K562 (cell line): ENCODE data around the gene PIH1D1. TPM values are rescaled to one million over a fixed set of nuclear protein-coding genes. Genes with fewer than 3 reads are reported as not detected.

ENCODE experiments used
- ATF1 ChIP-seq, 2 experiments: fragments of 450-650 bp in 1 of 2; IDR thresholded peaks; 2 replicates each; pipeline ENCODE4 v1.6.1; 2016; ENCODE audit warnings: missing compliant biosample characterization in 1 of 2, missing genetic modification characterization in 1 of 2
- ELF2 ChIP-seq: fragments of 250-450 bp; sonication (Bioruptor Pico); IDR thresholded peaks from 2 replicates; pipeline ENCODE4 v1.5.0; 2021; ENCODE audit warnings: mild to moderate bottlenecking
- EP400 ChIP-seq: fragments of 450-650 bp; IDR thresholded peaks from 2 replicates; pipeline ENCODE4 v1.6.1; 2017; ENCODE audit warnings: antibody characterized with exemption, mild to moderate bottlenecking, moderate library complexity
- HDAC1 ChIP-seq, 2 experiments: fragments of 450-650 bp; IDR thresholded peaks; 2 replicates each; pipeline ENCODE4 v1.6.1; 2016 to 2017; ENCODE audit warnings: inconsistent platforms in 1 of 2, mild to moderate bottlenecking in 1 of 2, moderate library complexity in 1 of 2
- MXI1 ChIP-seq: IDR thresholded peaks from 2 replicates; pipeline ENCODE4 v1.6.1; 2011; ENCODE audit warnings: low read depth, mild to moderate bottlenecking, improper control_type of control experiment, low read length
- NFIC ChIP-seq: fragments of 450-650 bp; IDR thresholded peaks from 2 replicates; pipeline ENCODE4 v1.6.1; 2017; ENCODE audit warnings: mild to moderate bottlenecking, inconsistent platforms
- NFIX ChIP-seq: fragments of 250-450 bp; sonication (Bioruptor Pico); IDR thresholded peaks from 2 replicates; pipeline ENCODE4 v1.4.0; 2020; ENCODE audit warnings: low read depth, mild to moderate bottlenecking, moderate library complexity
- PCBP1 ChIP-seq: fragments of 200-400 bp; formaldehyde crosslinking; IDR thresholded peaks from 2 replicates; pipeline ENCODE4 v1.6.1; 2018; ENCODE audit warnings: mild to moderate bottlenecking, low read depth, low read length; ENCODE audit not compliant: poor library complexity, severe bottlenecking
- RBFOX2 ChIP-seq: fragments of 200-400 bp; formaldehyde crosslinking; IDR thresholded peaks from 2 replicates; pipeline ENCODE4 v1.6.1; 2017; ENCODE audit warnings: low read depth, mild to moderate bottlenecking, low read length, moderate library complexity
- TAF9B ChIP-seq: fragments of 450-650 bp; IDR thresholded peaks from 2 replicates; pipeline ENCODE4 v1.6.1; 2018; ENCODE audit warnings: mild to moderate bottlenecking; ENCODE audit not compliant: partially characterized antibody
- ZBTB33 ChIP-seq: sonication (generic); formaldehyde crosslinking; IDR thresholded peaks from 2 replicates; pipeline ENCODE4 v1.8.1; 2023; ENCODE audit warnings: mild to moderate bottlenecking, missing genetic modification reagents
- ZNF696 ChIP-seq: fragments of 250-450 bp; sonication (Bioruptor Pico); conservative IDR thresholded peaks from 2 replicates; pipeline ENCODE4 v1.4.0; 2020; ENCODE audit warnings: mild to moderate bottlenecking, moderate library complexity
- polyA plus RNA-seq, 8 experiments: library from polyadenylated mRNA; depleted of rRNA in 4 of 8; stranded (reverse) in 5 of 8; unstranded in 3 of 8; fragments of >200 nt; fragmentation: Nextera tagmentation in 2 of 8; fragmentation: Illumina TruSeq in 1 of 8; extraction: Ambion mirVana in 2 of 8; extraction: Trizol in 1 of 8; gene quantifications; 2 replicates each; pipeline versions ENCODE4 v1.2.1 to v1.2.3, GENCODE V29; 2011 to 2014; ENCODE audit warnings: inconsistent platforms in 1 of 8, missing spikeins in 1 of 8
- total RNA-seq, 7 experiments: library from RNA; depleted of rRNA in 6 of 7; stranded (reverse); fragments of >200 nt in 6 of 7; fragmentation: Illumina TruSeq in 2 of 7; extraction: Trizol in 2 of 7; gene quantifications; 2 replicates each; pipeline versions ENCODE4 v1.2.1 to v1.2.3, GENCODE V29; 2011 to 2021; ENCODE audit warnings: low replicate concordance in 1 of 7
- TF ChIP-seq, protein P1 (sequence below), 2 experiments: IDR thresholded peaks; 2 replicates each; pipeline ENCODE4 v1.6.1; 2011; ENCODE audit warnings: borderline replicate concordance in 1 of 2, control low read depth in 1 of 2, low read depth in 1 of 2, low read length in 1 of 2, mild to moderate bottlenecking in 1 of 2, mixed read lengths in 1 of 2, moderate library complexity in 1 of 2; ENCODE audit not compliant: insufficient read depth in 1 of 2, insufficient read length in 1 of 2, poor library complexity in 1 of 2, severe bottlenecking in 1 of 2; ENCODE audit errors: extremely low read depth in 1 of 2
- TF ChIP-seq, protein P2 (sequence below): sonication (generic); formaldehyde crosslinking; IDR thresholded peaks from 2 replicates; pipeline ENCODE4 v1.8.1; 2023; ENCODE audit warnings: mild to moderate bottlenecking, missing genetic modification reagents, moderate library complexity
- TF ChIP-seq, protein P3 (sequence below): sonication (generic); formaldehyde crosslinking; IDR thresholded peaks from 2 replicates; pipeline ENCODE4 v1.8.0; 2022; ENCODE audit warnings: mild to moderate bottlenecking, missing genetic modification reagents
- TF ChIP-seq, protein P4 (sequence below): fragments of 250-450 bp; sonication (Bioruptor Pico); IDR thresholded peaks from 2 replicates; pipeline ENCODE4 v1.8.0; 2021; ENCODE audit warnings: moderate library complexity, mild to moderate bottlenecking, inconsistent platforms
- TF ChIP-seq, protein P5 (sequence below): fragments of 250-450 bp; sonication (Bioruptor Pico); IDR thresholded peaks from 2 replicates; pipeline ENCODE4 v1.8.0; 2022; ENCODE audit warnings: inconsistent platforms

Gene PIH1D1
- total and polyA plus RNA-seq, 9 of the 15 experiments (the other 6 are each of a cell fraction or from before 2014, with no cell fraction given), result 26.5 to 224 (median 137) TPM

- peak; percentile 45 for TF ChIP-seq EP400
- TF ChIP-seq, protein P1, sequence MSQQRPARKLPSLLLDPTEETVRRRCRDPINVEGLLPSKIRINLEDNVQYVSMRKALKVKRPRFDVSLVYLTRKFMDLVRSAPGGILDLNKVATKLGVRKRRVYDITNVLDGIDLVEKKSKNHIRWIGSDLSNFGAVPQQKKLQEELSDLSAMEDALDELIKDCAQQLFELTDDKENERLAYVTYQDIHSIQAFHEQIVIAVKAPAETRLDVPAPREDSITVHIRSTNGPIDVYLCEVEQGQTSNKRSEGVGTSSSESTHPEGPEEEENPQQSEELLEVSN (IDR thresholded peaks at IDR 0.05; ENCODE audit: borderline replicate concordance in 1 of 2, extremely low read depth in 1 of 2, insufficient read depth in 1 of 2, insufficient read length in 1 of 2, low read depth in 1 of 2, low read length in 1 of 2, poor library complexity in 1 of 2, severe bottlenecking in 1 of 2), result peak in 1 of 2 experiments; percentile 35
- peak; percentile 66 for TF ChIP-seq RBFOX2
- TF ChIP-seq, protein P2, sequence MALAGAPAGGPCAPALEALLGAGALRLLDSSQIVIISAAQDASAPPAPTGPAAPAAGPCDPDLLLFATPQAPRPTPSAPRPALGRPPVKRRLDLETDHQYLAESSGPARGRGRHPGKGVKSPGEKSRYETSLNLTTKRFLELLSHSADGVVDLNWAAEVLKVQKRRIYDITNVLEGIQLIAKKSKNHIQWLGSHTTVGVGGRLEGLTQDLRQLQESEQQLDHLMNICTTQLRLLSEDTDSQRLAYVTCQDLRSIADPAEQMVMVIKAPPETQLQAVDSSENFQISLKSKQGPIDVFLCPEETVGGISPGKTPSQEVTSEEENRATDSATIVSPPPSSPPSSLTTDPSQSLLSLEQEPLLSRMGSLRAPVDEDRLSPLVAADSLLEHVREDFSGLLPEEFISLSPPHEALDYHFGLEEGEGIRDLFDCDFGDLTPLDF (CRISPR knock-in tag), result peak; percentile 37; the same call in 1 of the 2 replicates
- TF ChIP-seq PCBP1, result no peak
- no peak for TF ChIP-seq NFIX (CRISPR knock-in tag)
- no peak for TF ChIP-seq TAF9B
- no peak for TF ChIP-seq ATF1 (CRISPR knock-in tag; IDR thresholded peaks at IDR 0.05)
- TF ChIP-seq ATF1 (tag; IDR thresholded peaks at IDR 0.05), result peak; percentile 36; the same call in 1 of the 2 replicates
- TF ChIP-seq, protein P3, sequence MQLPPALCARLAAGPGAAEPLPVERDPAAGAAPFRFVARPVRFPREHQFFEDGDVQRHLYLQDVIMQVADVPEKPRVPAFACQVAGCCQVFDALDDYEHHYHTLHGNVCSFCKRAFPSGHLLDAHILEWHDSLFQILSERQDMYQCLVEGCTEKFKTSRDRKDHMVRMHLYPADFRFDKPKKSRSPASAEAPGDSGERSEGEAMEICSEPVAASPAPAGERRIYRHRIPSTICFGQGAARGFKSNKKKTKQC (CRISPR knock-in tag), result no peak
- peak; percentile 13; the same call in 1 of the 2 replicates for TF ChIP-seq NFIC
- peak; percentile 88 for TF ChIP-seq MXI1
- TF ChIP-seq ZBTB33 (CRISPR knock-in tag), result no peak
- TF ChIP-seq, protein P4, sequence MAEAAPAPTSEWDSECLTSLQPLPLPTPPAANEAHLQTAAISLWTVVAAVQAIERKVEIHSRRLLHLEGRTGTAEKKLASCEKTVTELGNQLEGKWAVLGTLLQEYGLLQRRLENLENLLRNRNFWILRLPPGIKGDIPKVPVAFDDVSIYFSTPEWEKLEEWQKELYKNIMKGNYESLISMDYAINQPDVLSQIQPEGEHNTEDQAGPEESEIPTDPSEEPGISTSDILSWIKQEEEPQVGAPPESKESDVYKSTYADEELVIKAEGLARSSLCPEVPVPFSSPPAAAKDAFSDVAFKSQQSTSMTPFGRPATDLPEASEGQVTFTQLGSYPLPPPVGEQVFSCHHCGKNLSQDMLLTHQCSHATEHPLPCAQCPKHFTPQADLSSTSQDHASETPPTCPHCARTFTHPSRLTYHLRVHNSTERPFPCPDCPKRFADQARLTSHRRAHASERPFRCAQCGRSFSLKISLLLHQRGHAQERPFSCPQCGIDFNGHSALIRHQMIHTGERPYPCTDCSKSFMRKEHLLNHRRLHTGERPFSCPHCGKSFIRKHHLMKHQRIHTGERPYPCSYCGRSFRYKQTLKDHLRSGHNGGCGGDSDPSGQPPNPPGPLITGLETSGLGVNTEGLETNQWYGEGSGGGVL (CRISPR knock-in tag), result no peak
- peak in 1 of 2 experiments; percentile 84; a peak in 2 of 4 replicates for TF ChIP-seq HDAC1 (IDR thresholded peaks at IDR 0.05)
- no peak for TF ChIP-seq ELF2 (CRISPR knock-in tag)
- TF ChIP-seq, protein P5, sequence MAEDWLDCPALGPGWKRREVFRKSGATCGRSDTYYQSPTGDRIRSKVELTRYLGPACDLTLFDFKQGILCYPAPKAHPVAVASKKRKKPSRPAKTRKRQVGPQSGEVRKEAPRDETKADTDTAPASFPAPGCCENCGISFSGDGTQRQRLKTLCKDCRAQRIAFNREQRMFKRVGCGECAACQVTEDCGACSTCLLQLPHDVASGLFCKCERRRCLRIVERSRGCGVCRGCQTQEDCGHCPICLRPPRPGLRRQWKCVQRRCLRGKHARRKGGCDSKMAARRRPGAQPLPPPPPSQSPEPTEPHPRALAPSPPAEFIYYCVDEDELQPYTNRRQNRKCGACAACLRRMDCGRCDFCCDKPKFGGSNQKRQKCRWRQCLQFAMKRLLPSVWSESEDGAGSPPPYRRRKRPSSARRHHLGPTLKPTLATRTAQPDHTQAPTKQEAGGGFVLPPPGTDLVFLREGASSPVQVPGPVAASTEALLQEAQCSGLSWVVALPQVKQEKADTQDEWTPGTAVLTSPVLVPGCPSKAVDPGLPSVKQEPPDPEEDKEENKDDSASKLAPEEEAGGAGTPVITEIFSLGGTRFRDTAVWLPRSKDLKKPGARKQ (CRISPR knock-in tag), result no peak
- no peak for TF ChIP-seq ZNF696 (CRISPR knock-in tag)
Observed at GRCh38 chr19:49497047-49497788, 45.6 kb upstream of the PIH1D1 start (continued).
